Umbilical cord (tissue), 2 donors: Measurements from ENCODE around the gene KHDC4. TPM values are rescaled to one million over a fixed set of nuclear protein-coding genes. Genes with fewer than 3 reads are reported as not detected.
"Not testable (repeated sequence)": the region's sequence is repeated elsewhere in the genome, so short reads cannot be mapped to it uniquely, and the experiment has no call there.

Source experiments
- DNase-seq: peaks from one replicate; pipeline ENCODE4 v3.0.0-alpha.2; 2015; ENCODE audit warnings: low spot score
- total RNA-seq: library from RNA; depleted of rRNA; stranded (reverse); fragments of >200 nt; gene quantifications from one replicate; pipeline ENCODE4 v1.2.3, GENCODE V29; 2014; ENCODE audit warnings: low replicate concordance; ENCODE audit not compliant: insufficient read depth

The KHDC4 gene
- total RNA-seq, 1 donor from 2014 or later: 40.7 TPM

DNA sequence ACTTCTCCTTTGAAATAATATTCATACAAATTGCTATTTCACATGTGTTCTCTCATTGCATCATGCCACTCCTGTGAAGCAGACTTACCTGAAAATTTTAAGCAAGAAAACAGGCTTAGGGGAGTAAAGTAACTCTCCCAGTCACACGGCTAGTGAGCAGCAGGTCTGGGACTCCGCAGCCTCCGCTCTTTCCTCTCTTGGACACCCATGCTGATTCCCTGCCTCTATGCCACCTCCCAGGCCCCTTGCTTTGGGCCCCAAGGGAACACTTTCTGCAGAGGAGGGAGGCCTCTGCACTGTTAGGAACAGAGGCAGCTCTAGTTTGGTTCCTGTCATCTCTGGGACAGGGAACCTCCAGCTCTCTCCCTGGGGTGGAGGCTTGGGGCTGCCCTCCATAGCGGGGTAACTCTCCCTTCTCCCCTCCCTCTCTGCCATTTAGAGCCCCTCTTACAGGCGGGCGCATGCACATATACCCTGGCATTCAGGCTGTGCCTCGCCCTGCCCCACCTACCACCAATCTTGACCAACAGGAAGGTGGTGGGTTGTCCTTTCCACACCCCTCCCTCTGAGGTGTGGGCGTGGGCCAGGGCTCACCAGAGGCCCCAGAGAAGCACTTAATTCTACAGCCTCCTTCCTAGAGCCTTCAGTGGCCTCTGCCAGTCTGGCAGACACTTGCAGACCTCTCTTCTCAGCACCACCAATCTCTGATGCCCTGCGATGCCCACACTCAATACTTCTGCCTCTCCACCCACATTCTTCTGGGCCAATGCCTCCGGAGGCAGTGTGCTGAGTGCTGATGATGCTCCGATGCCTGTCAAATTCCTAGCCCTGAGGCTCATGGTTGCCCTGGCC, 7.0 kb upstream of the KHDC4 start, which contains the start of gene RXFP4:
TSS of gene RXFP4 (plus strand) at position 646 of the 852 bp plus-strand sequence. CDS start at position 718, 72 bp downstream.
- DNase-seq: no peak

DNA sequence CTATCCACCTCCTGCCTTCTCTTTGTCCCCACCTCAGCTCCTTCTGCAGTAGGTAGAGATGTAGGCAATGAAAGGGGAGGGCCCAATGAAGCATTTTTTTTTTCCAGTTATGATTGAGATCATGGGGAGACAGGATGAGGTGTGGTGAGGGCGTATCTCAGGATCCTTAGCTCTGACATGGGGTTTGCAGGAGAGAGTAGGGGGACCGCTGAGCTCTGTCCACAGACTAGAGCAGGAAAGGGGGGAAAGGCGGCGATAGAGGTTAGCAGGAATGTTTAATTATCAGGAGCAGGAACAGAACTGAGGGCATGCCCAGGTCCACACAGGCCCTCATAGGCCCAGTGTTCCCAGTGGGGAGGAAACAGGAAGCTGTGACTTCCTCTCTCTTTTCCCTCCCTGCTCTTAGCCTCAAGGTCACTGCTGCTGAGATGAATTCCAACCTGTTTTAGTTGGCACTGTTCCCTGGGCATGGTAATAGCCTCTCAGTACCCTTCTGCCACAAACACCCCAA, 6.3 kb upstream of the KHDC4 start:
- peak; percentile 67 for DNase-seq

DNA sequence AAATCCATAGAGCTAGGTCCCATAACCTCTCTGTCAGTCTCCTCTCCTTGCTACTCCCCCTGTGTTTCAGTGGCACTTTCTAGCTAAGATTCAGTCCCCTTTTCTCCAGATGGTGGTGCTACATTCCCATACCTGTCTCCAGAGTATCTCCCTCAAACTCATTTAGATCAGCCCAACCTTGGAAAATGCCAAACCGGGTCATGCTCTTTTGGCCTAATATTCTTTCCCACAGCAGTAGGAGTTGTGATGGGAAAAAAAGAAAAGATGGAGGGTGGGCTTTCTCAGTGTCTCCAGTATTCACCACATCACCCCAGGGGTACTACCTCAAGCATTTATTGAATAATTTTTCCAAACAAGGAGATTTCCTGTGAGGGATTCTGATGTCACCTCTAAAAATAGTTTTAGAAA, 4.0 kb upstream of the KHDC4 start:
- DNase-seq: peak; percentile 82

DNA sequence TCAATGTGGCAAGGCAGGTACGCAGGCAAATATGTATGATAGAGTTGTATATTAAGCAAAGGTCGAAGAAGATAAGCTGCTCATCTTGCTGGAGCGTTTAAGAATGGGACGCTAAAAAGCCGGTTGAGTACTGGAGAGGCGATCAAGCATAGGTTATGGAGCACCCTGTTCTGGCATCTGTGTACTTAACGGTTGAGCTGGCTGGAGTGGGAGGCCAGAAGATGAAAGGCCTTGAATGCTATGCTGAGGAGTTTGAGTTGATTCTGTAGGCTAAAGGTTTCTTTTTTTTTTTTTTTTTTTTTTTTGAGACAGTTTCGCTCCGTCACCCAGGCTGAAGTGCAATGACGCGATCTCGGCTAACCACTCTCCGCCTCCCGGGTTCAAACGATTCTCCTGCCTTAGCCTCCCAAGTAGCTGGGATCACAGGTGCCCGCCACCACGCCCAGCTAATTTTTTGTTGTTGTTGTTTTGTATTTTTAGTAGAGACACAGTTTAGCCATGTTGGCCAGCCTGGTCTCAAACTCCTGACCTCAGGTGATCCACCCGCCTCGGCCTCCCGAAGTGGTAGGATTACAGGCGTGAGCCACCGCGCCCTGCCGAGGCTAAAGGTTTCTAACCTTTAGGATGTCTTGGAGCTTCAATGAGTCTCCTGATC, 850 bp upstream of the KHDC4 start:
- DNase-seq: no peak

DNA sequence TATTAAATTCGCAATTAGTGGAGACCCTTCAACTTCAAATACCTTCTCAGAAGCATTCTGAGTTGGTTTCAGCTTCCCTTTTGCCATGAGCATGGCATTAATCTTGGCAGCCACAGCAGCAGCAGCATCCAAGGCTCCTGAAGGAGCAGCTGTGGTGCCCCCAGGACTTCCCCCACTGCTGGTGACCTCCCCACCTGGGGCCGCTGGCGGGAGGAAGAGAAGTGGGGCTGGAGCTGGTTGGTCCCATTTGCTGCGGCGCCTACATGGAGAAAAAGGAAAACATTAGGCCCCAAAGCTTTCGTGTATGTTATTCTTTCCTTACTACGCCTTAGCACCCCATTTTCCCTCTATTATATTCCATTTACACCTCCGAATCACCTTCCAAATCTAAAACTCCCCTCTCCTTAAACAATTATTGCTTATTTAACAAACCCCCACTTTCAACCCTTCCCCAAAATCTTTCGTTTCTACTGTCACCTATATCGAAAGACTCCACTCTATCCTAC, 569 bp downstream of the KHDC4 start:
- no peak for DNase-seq

DNA sequence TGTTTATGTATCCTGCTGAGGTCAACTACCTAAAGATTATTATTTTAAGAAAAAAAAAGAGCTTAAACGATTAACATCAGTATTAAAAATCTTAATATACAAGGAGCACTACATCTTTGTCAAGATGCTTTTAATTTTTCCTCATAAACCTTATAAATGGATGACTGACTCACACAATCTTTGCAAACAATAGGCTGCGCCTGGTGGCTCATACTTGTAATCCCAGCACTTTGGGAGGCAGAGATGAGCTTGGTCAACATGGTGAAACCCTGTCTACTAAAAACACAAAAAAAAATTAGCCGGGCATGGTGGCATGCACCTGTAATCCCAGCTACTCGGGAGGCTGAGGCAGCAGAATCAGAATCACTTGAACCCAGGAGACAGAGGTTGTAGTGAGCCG, 1.7 kb downstream of the KHDC4 start:
- DNase-seq: no peak

DNA sequence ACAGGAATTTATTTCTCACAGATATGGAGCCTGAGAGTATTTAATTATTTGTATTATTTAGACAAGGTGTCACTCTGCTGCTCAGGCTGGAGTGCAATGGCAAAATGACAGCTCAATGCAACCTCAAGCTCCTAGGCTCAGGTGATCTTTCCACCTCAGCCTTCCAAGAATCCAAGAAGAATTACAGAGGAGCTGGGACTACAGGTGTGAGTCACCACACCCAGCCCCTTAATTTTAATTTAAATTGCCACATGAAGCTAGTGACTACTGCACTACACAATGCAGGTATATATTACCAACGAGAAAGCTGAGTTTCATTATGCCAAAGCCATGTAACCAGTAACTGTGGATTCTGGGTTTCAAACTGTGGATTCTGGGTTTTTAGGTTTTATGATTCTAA, 2.1 kb downstream of the KHDC4 start:
- DNase-seq: no peak

DNA sequence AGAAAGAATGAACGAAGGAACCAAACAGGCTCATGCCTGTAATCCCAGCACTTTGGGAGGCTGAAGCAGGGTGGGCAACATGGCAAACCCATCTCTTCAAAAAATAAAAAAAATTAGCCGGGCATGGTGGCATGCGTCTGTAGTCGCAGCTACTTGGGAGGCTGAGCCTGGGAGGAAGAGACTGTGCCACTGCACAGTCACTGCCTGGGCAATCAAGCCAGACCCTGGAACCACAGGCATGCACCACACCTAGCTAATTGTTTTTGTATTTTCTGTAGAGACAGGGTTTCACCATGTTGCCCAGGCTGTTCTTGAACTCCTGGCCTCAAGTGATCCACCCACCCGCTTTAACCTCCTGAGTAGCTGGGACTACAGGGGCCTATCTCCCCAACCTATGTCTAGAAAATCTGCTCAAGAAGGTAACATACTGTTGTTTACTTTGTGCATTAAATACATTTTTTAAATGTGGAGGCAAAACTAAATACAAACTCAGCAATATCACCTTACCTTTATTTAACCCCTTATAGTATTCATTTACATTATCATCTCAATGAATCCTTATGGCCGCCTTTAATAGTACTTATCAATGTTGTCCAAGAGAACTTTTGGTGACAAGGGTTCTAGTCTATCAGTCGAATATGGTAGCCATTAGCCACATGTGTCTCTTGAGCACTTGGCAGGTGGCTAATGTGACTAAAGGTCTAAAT, 2.7 kb downstream of the KHDC4 start:
- no peak for DNase-seq

DNA sequence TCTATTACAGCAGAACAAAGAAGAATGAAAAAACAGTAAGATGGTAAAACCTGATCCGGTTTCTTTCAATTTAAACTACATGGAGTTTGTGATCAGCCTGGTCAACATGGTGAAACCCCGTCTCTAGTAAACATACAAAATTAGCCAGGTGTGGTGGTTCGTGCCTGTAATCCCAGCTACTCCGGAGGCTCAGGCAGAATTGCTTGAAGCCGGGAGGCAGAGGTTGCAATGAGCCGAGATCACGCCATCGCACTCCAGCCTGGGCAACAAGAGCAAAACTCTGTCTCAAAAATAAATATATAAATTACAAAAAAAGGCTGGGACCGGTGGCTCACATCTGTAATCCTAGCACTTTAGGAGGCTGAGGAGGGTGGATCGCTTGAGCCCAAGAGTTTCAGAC, 3.5 kb downstream of the KHDC4 start:
- DNase-seq: not testable (repeated sequence)

DNA sequence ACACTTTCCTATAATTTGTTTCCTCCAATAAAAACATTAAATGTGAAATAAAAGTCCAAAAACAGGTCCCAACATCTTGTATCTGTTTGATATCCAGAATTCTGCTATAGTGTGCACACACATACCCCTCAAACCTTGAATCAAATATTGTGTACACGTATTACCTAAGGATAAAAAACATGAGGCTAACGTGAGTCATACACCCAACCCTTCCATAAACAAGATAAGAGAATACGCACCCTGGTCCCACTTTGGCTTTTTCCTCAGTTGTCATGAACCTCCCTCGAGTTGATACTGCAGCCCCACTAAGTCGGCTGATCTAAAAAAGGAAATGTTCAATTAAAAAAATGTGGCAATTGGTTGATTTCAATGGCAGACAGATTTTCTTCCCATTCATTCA, 5.2 kb downstream of the KHDC4 start:
- no peak for DNase-seq

DNA sequence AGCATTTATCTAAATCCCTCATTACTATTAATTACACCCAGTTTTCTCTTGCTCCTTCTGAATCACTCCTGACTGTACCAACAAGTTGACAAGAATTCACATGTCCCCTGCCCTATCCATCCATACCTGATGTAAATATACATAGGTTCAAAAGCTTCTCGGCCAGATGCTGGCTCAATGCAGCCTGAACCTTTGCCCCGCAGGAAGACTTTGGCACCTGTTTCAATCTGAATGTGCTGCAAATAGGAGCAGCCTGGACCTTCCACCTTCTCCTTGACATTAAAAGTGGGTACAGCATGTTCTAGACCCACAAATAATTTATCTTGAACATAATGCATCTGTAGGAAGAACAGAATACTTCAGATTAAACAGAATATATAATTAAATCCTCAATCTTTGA, 8.7 kb downstream of the KHDC4 start:
- DNase-seq: no peak

DNA sequence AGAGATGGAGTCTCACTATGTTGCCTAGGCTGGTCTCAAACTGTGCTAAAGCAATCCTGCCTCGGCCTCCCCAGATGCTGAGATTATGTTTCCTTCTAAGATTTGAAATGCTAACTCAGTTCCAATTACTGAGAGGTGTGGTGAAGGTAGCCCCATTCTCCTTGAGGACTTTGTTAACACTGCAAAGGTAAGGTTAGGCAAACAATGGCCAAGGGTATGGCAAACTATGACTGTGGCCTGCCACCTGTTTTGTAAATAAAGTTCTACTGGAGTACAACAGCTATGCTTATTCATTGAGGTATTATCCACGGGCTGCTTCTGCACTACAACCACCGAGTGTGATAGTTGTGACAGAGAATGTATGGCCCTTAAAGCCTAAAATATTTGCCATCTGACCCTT, 13.5 kb downstream of the KHDC4 start:
- no peak for DNase-seq

DNA sequence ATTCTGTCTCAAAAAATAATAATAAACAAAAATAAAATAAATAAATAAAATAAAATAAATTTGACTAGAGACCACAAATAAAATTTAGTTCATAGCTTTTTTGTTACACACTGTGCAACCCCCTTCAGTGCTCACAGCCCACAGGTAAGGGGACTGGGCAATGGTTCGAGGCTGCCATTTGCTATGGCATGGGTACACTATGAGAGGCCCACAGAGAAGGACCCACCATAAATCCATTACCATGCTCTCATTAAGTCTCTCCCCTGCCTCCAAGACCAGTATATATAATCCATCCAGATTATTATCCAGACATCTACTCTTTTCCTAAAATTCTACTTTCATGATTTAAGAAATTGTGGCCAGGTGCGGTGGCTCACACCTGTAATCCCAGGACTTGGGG, 14.4 kb downstream of the KHDC4 start:
- no peak for DNase-seq

DNA sequence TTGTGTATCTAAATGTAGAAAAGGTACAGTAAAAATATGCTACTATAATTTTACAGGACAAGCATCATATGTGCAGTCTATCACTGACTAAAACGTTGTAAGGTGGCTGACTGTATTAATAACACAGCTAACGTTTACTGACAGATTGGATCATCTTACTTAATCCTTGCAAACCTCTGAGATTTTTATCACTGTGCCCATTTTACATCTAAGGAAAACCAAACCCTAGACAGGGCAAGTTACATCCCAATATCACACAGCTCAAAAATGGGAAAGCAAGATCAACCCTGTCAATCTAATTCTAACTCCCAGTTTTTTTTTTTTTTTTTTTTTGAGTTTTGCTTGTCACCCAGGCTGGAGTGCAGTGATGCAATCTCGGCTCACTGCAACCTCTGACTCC, 15.6 kb downstream of the KHDC4 start:
- no peak for DNase-seq

DNA sequence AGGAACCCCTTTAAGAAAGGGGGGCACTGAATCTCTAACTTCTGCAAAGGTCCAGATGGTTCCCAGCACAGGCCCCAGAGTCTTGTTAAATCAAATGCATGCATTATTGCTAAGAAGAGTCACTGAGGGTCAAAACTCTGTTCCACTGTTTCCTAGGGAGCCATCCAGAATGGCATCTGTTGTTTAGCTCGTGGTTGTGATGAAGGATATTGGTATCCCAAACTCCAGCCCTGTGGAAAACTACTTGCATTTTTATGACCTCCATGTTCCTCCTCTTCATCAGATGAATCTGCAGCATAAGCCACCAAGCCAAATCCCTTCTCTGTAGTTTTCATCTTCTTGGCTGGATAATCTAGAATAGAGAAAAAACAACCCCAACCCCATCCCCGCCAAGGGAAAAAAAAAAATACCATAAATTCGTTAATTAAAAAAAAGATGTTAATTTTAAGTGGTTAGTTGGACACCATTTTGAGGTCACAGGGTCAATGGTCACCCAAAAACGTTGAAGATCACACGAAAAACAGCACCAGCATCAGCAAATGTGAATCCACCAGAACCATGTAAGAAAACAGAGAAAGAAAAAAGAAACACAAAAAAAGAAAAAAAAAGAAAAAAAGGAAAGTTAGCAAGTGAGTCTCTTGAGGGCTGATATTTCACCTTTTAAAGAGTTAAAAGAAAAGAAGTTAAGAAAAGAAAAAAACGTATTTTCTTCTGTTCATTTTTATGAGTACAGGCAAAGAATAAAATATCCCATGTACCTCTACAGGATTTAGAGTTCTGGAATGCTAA, 20.1 kb downstream of the KHDC4 start:
- DNase-seq: no peak

DNA sequence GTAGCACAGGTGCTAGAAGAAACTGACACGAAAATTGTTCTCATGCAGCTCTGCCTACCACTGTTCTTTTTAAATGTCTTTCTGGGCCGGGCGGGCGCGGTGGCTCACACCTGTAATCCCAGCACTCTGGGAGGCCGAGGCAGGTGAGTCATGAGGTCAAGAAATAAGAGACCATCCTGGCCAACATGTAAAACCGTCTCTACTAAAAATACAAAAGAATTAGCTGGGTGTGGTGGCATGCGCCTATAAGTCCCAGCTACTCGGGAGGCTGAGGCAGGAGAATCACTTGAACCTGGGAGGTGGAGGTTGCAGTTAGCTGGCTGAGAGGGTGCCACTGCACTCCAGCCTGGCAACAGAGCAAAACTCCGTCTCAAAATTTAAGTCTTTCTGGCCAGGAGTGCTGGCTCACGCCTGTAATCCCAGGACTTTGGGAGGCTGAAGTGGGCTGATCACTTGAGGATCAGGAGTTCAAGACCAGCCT, 22.1 kb downstream of the KHDC4 start:
- DNase-seq: no peak

DNA sequence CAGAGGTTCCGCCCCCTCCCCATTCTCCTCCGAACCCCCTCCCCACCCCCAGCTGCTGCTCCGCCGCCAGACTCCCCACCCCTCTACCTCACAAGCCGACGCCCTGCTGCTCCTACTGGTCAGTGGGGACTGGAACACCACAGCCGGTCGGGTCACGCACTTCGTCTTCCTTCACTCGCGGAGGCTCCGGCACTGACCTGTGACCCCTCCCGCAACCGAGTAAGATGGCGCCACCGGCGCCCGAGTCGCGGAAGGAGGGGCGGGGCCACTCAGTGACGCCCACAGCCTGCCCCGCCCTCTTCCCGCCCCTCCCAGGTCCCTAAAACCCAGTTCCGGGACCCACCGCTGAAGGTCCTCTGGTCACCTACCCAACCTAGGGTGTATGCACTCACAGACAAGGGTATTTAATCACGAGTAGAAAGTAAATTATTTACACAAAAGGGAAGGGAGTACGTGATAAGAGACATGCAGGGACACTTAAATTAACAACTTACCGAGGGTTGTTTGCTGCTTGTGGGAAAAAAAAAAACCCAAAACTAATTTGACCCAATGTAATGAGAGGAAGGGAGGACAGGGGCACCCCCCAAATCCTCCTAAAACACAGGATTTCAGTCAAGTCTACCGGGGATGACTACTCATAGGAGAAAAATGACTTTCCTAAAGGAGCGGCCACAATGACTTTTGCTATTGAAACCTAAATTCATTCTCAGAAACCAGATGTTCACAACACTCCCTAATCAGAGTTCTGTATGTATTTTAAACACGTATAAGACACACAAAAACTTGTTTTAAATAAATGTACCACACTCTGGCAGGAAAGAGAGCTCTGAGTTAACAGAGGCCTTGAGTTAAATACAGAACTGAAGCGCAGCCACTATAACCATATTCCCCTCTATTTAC, 22.8 kb downstream of the KHDC4 start, which contains the start of gene RIT1:
TSS of gene RIT1 (minus strand) at position 194 of the 900 bp plus-strand sequence. CDS start 588 bp downstream, outside the sequence.
- DNase-seq: peak; percentile 85

DNA sequence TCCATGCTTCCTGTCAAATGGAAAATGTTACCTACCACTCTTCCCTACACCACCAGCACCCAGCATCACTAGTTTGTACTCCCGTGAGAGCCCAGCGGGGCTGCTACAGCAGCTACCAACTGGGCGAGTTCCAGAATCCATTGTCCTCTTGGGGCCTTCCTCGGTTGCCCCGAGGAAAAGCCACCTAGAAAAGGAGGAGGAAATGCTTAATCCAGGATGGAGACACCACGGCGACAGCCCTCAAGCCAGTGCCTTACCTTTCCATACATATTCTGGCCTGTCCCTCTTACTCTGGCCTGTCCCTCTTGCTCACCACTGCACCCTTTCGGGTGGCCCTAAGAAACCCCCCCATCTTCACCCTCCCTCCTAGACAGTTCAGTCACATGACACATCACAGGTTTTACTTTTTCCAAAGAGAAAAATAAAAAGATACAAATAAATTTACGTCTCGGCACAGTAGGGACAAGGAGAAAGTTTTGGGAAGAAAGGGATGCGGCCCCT, 23.5 kb downstream of the KHDC4 start:
- DNase-seq: peak; percentile 37

DNA sequence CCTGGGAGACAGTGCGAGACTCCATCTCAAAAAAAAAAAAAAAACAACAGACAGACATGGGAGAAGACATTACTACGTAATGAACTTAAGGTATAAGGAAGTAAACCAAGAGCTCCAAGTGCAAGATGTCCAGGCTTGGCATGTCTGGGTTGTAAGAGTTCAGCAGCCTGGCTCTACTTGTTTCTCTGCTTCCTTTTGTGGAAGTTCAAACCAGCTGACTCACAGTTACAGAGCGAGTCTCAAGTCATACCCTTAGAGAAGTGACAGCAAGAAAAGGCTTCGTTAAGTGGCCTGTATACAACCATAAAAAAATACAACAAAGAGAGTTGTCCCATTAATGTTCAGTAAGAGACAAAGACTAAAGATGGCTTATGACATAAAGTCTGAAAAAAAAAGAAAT, 24.3 kb downstream of the KHDC4 start:
- DNase-seq: peak; percentile 47

DNA sequence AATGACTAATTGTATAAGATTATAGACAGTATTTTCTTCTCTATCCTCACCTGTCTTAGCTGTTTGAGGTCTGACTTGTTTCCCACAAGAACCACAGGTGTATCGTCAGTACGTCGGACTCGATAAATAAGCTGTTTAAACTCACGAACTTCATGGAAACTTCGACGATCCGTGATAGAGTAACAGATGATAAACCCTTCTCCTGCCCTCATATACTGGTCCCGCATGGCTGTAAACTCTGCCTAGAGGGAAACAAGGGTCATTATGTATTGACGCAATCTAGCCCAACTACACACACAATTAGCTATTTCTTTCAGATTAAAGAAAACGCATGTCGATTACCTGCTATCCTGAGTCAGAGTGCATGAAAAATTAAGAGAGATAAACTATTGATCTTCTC, 30.0 kb downstream of the KHDC4 start:
- DNase-seq: no peak
